Heart left ventricle (tissue), 16 donors: Measurements from ENCODE around the gene SCYGR2. TPM values are rescaled to one million over a fixed set of nuclear protein-coding genes. Genes with fewer than 3 reads are reported as not detected.

ENCODE experiments used
- ATAC-seq, 4 donors: fragments of 200-7000 bp; cut with Tn5 transposase; one replicate each; pipeline ENCODE4 v1.9.1; 2020 to 2022; ENCODE audit warnings: moderate library complexity in 4 of 4, mild to moderate bottlenecking in 3 of 4, moderate number of reproducible peaks in 1 of 4
- DNase-seq, 5 donors: peaks; one replicate each; pipeline ENCODE4 v3.0.0-alpha.2; 2020
- H3K27ac ChIP-seq, 12 donors: fragments of 200-600 bp; sonication (generic) in 4 of 12; one replicate each; pipeline versions ENCODE4 v1.5.0 to v1.8.0; 2016 to 2022; ENCODE audit warnings: mild to moderate bottlenecking in 2 of 12
- H3K27me3 ChIP-seq, 9 donors: fragments of 200-600 bp; sonication (generic) in 2 of 9; one replicate each; pipeline versions ENCODE4 v1.5.1 to v1.8.0; 2016 to 2022; ENCODE audit warnings: mild to moderate bottlenecking in 3 of 9
- H3K36me3 ChIP-seq, 9 donors: fragments of 200-600 bp; sonication (generic) in 2 of 9; one replicate each; pipeline versions ENCODE4 v1.5.0 to v1.8.0; 2018 to 2022; ENCODE audit warnings: mild to moderate bottlenecking in 2 of 9
- H3K4me1 ChIP-seq, 12 donors: fragments of 200-600 bp; sonication (generic) in 4 of 12; one replicate each; pipeline versions ENCODE4 v1.5.0 to v1.8.0; 2016 to 2022; ENCODE audit warnings: mild to moderate bottlenecking in 3 of 12
- H3K4me3 ChIP-seq, 12 donors: fragments of 200-600 bp; sonication (generic) in 4 of 12; one replicate each; pipeline versions ENCODE4 v1.5.0 to v1.8.0; 2017 to 2022; ENCODE audit warnings: mild to moderate bottlenecking in 9 of 12, moderate library complexity in 4 of 12
- H3K9me3 ChIP-seq, 12 donors: fragments of 200-600 bp; sonication (generic) in 4 of 12; one replicate each; pipeline versions ENCODE4 v1.5.0 to v1.8.0; 2016 to 2022; ENCODE audit warnings: mild to moderate bottlenecking in 1 of 12
- POLR2A ChIP-seq, 2 donors: fragments of 450-650 bp; IDR thresholded peaks; one replicate each; pipeline ENCODE4 v1.6.1; 2017; ENCODE audit warnings: antibody characterized with exemption in 2 of 2, mild to moderate bottlenecking in 2 of 2, moderate library complexity in 2 of 2
- WGBS, 4 donors: extraction: QIAGEN DNeasy Blood & Tissue Kit in 2 of 4; methylation state at CpG; one replicate each; pipeline versions ENCODE4 v1.1.5 to v1.1.7; 2013 to 2018; 5-methylcytosine and 5-hydroxymethylcytosine counted together
- intact Hi-C, 10 donors: fragments of 100-400 bp; cut with DNase I; formaldehyde crosslinking; loops; one replicate each; pipeline versions ENCODE4 v1.11.1 to v1.14.2; 2022
- polyA plus RNA-seq, 2 donors: library from polyadenylated mRNA; stranded (reverse); fragments of 200-250 nt; gene quantifications; one replicate each; pipeline ENCODE4 v1.2.3, GENCODE V29; 2013
- total RNA-seq, 9 donors: library from RNA; depleted of rRNA in 2 of 9; stranded (reverse); fragments of >200 nt in 2 of 9; fragmentation: NEBNext Ultra II Directional in 3 of 9; extraction: Animal tissue kit (Norgen Biotek cat#: 25700) in 3 of 9; gene quantifications; one replicate each; pipeline versions ENCODE4 v1.1.0 to v1.2.4, GENCODE V29; 2016 to 2023
- TF ChIP-seq, protein P1 (sequence below), 12 donors: fragments of 200-600 bp; sonication (generic) in 4 of 12; IDR thresholded peaks; one replicate each; pipeline versions ENCODE4 v1.5.0 to v1.8.0; 2018 to 2022; ENCODE audit warnings: antibody characterized with exemption in 12 of 12, mild to moderate bottlenecking in 5 of 12
- donor health status: ischemic (EF 13 %, LVEDD 7.1; RV severe dilation, severe dysfunction).
- donor health status: healthy with polysubstance abuse.
- donor health status: DM: no; HTN: yes; CAD: no.
- donor health status: DM: no; HTN: no; CAD: no.
- donor health status: ischemic (EF 25% LVEDD 6.9; RV normal size, moderate dysfunction).
- donor health status: ischemic (EF 25% LVEDD 5.7; RV mildly dilated, moderate dysfunction).
- donor health status: healthy.
- donor health status: DM: yes; HTN: yes; CAD: no.
- donor health status: ischemic (EF 35%, LVEDD 5.7; RV mildly dilated, moderate dysfunction).
- donor health status: nonischemic (EF 11% LVEDD 7.7; RV severe dilation, severe dysfunction).
- donor health status: DM: yes; HTN: yes; CAD: no.
- donor health status: PGD.
- donor health status: ischemic (EF 29% LVEDD 5.4; RV normal size, mild dysfunction).
- donor health status: nonischemic (EF 23%, LVEDD 6.1; RV moderate dilation, normal function).

The SCYGR2 gene
- total and polyA plus RNA-seq, 11 donors, result not detected

DNA sequence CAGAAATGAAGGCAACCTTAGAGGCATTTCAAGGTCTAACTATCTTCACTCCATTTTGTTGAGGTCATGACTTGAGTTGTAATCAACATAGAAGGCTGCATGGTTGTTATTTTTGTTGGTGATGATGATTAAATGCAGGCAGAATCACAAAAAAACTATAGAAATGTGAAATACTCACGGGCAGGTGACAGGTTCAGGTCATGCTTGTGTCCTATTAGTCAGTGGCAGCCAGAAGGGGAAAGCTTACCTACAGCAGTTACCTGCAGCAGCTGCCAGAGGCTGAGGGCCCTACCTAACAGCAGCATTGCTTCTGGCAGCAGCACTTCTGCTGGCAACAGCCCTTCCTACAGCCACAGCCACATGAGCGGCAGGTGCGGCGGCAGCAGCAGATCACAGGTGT, 15.6 kb downstream of the SCYGR2 start:
- H3K4me3 ChIP-seq, result no peak overlapping the region
- ATAC-seq, result no peak
- DNase-seq, result no peak
- H3K27ac ChIP-seq, result no peak overlapping the region
- H3K4me1 ChIP-seq, result no peaks in the 10 kb centered on the region
- intact Hi-C loops, result no loop called here
- H3K27me3 ChIP-seq, result peaks cover 0 to 8% (median 3%) of the 10 kb centered on the region in 9 donors
- WGBS, 4 donors, result 81 to 90% (median 86%) methylated on average over 4 of the region's 4 CpGs
- no peaks in the 10 kb centered on the region for H3K36me3 ChIP-seq
- TF ChIP-seq, protein P1, sequence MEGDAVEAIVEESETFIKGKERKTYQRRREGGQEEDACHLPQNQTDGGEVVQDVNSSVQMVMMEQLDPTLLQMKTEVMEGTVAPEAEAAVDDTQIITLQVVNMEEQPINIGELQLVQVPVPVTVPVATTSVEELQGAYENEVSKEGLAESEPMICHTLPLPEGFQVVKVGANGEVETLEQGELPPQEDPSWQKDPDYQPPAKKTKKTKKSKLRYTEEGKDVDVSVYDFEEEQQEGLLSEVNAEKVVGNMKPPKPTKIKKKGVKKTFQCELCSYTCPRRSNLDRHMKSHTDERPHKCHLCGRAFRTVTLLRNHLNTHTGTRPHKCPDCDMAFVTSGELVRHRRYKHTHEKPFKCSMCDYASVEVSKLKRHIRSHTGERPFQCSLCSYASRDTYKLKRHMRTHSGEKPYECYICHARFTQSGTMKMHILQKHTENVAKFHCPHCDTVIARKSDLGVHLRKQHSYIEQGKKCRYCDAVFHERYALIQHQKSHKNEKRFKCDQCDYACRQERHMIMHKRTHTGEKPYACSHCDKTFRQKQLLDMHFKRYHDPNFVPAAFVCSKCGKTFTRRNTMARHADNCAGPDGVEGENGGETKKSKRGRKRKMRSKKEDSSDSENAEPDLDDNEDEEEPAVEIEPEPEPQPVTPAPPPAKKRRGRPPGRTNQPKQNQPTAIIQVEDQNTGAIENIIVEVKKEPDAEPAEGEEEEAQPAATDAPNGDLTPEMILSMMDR (IDR thresholded peaks at IDR 0.05), result no peak
- TF ChIP-seq POLR2A (IDR thresholded peaks at IDR 0.05), result no peak
- H3K9me3 ChIP-seq, result no peaks in the 10 kb centered on the region

DNA sequence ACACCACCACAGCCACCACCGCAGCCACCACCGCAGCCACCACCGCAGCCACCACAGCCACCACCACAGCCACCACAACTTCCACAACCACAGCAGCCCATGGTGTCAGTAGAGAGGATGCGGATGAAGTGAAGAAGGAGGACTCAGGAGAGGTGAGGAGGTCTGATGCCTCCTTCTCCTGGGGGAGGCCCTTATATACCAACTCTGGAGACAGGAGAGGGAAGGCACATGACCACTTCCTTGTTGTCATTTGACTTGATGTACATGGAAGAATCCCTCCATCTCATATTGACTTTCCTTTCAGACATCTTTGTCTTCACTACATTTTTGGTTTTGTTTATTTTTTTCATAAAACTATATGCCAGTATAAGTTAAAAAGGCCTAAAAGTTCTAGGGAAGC, 16.0 kb downstream of the SCYGR2 start, which contains the start of gene SCYGR3:
Gene SCYGR3 (minus strand): TSS at position 101 of the 400 bp plus-strand sequence. CDS start 0 bp downstream, at position 101.
- no peaks in the 10 kb centered on the region for H3K4me1 ChIP-seq
- TF ChIP-seq, protein P1 (IDR thresholded peaks at IDR 0.05), result no peak
- TF ChIP-seq POLR2A (IDR thresholded peaks at IDR 0.05), result no peak
- H3K27me3 ChIP-seq, result peaks cover 0 to 8% (median 3%) of the 10 kb centered on the region in 9 donors
- H3K9me3 ChIP-seq, result no peaks in the 10 kb centered on the region
- ATAC-seq (no peak), DNase-seq (no peak)
- H3K27ac ChIP-seq, result no peak within 1 kb of the TSS
- WGBS, 4 donors, result 96 to 99% (median 98%) methylated on average over 4 of the region's 4 CpGs
- intact Hi-C loops, result no loop called here
- no peaks in the 10 kb centered on the region for H3K36me3 ChIP-seq
- H3K4me3 ChIP-seq, result no peak within 1 kb of the TSS

DNA sequence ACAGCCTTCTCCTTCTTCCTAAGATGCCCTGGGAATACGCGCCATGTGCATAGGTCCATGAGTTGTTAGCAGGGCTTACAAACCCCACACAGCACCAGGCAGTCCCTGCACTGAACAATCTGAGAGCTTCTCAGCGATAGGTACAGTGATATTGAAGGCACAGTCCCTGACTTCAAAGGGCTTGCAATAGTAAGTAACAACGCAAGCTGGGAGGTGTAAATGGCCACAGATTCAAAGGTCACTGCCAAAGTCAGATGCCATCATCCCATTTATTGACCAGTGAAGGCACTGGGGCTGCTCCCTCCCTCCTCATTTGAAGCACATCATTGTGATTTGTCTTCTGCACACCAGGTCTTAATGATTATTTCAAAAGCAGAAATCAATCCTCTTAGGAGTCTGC, 16.5 kb downstream of the SCYGR2 start:
- H3K9me3 ChIP-seq, result no peaks in the 10 kb centered on the region
- H3K27ac ChIP-seq, result no peak overlapping the region
- intact Hi-C loops, result no loop called here
- peaks cover 0 to 8% (median 3%) of the 10 kb centered on the region in 9 donors for H3K27me3 ChIP-seq
- DNase-seq (no peak), ATAC-seq (no peak)
- TF ChIP-seq, protein P1 (IDR thresholded peaks at IDR 0.05), result no peak
- TF ChIP-seq POLR2A (IDR thresholded peaks at IDR 0.05), result no peak
- H3K36me3 ChIP-seq, result no peaks in the 10 kb centered on the region
- WGBS, 4 donors, result 81 to 91% (median 89%) methylated on average over 4 of the region's 4 CpGs
- H3K4me3 ChIP-seq, result no peak overlapping the region
- no peaks in the 10 kb centered on the region for H3K4me1 ChIP-seq

DNA sequence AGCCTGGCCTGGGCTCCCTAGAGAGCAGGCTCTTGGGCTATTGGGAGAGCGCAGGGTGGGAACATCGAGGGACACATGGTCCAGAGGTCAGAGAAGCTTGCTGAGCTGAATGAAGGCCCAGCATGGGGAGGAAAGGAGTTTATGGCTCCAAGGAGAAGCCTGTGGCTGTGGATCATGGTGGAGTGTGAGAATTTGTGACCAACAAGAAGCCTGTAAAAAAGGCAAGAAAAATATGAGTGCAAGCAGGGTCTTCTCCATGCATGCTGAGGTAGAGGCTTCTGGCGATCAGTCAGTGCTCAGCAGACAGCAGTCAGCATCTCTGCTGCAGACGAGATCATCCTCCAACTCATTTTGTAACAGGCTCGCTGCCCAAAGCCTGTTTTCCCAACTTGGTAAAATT, 17.2 kb downstream of the SCYGR2 start:
- WGBS, 4 donors, result 40 to 68% (median 61%) methylated on average over 5 of the region's 5 CpGs
- H3K9me3 ChIP-seq, result no peaks in the 10 kb centered on the region

More for the DNA sequence above, 17.2 kb downstream of the SCYGR2 start:
- Histone ChIP-seq H3K36me3 (no peaks in the 10 kb centered on the region), H3K4me3 (no peak overlapping the region), H3K27me3 (peaks cover 0 to 8% (median 3%) of the 10 kb centered on the region in 9 donors), H3K27ac (no peak overlapping the region), H3K4me1 (no peaks in the 10 kb centered on the region)
- intact Hi-C loops, result no loop called here
- no peak for DNase-seq
- ATAC-seq, result no peak
- TF ChIP-seq, protein P1 (IDR thresholded peaks at IDR 0.05), result no peak
- no peak for TF ChIP-seq POLR2A (IDR thresholded peaks at IDR 0.05)
